Endothelial cell of umbilical vein (primary cell): ENCODE results near the gene CCDC54. TPM values are rescaled to one million over a fixed set of nuclear protein-coding genes. Genes with fewer than 3 reads are reported as not detected.

Experiments
- BruUV-seq: library from RNA; stranded (reverse); fragments of 400-500 nt; replicated peaks from 2 replicates; lab custom pipeline; 2021; lab: Mats Ljungman, UMichigan
- CTCF ChIA-PET: fragments of 300-600, 350-600 bp; sonication (Branson Sonifier 250); formaldehyde crosslinking; loops from one replicate; lab custom pipeline; 2021; ENCODE audit warnings: antibody characterized with exemption, inconsistent platforms; lab: Charles Lee
- POLR2A ChIA-PET: fragments of 300-600, 350-600 bp; sonication (Branson Sonifier 250); formaldehyde crosslinking; loops from one replicate; lab custom pipeline; 2021; ENCODE audit warnings: antibody characterized with exemption, inconsistent platforms; lab: Charles Lee
- DNase-seq: peaks from one replicate; pipeline ENCODE4 v3.0.0-alpha.2; 2011; ENCODE audit warnings: low read depth, low spot score
- FAIRE-seq: peaks from 2 replicates; lab custom pipeline; 2011; peaks lifted over from hg19 to GRCh38; lab: Jason Lieb, UNC
- H2AFZ ChIP-seq: 2 replicates; pipeline ENCODE4 v1.6.0; 2012; ENCODE audit warnings: low read depth, low read length, control low read depth, inconsistent platforms
- H3K27ac ChIP-seq: 2 replicates; pipeline ENCODE4 v1.5.1; 2011; ENCODE audit warnings: low read depth, mild to moderate bottlenecking, control low read depth, low read length, moderate library complexity; ENCODE audit not compliant: insufficient read depth
- H3K27me3 ChIP-seq, 2 experiments: 2 replicates each; pipeline versions ENCODE4 v1.6.0 to v1.6.1; 2011; ENCODE audit warnings: low read length in 2 of 2, mixed read lengths in 1 of 2; ENCODE audit not compliant: control insufficient read depth in 2 of 2, insufficient read depth in 2 of 2
- H3K36me3 ChIP-seq, 2 experiments: 2 replicates in 1 of 2; 3 replicates in 1 of 2; pipeline ENCODE4 v1.5.1; 2011; ENCODE audit warnings: low read length in 2 of 2, mild to moderate bottlenecking in 1 of 2, moderate library complexity in 1 of 2; ENCODE audit not compliant: control insufficient read depth in 2 of 2, insufficient read depth in 2 of 2; ENCODE audit errors: extremely low read depth in 1 of 2
- H3K4me1 ChIP-seq: 3 replicates; pipeline ENCODE4 v1.5.1; 2011; ENCODE audit warnings: mild to moderate bottlenecking, low read length; ENCODE audit not compliant: control insufficient read depth, insufficient read depth; ENCODE audit errors: extremely low read depth
- H3K4me2 ChIP-seq: 2 replicates; pipeline ENCODE4 v1.6.1; 2011; ENCODE audit warnings: low read length, control low read depth, mixed read lengths; ENCODE audit not compliant: insufficient read depth
- H3K4me3 ChIP-seq, 3 experiments: fragments of 200-600 bp in 1 of 3; sonication (generic), shearing (Covaris generic) in 1 of 3; replicated peaks in 1 of 3; 2 replicates each; pipeline ENCODE4 v1.5.1; 2011 to 2016; ENCODE audit warnings: control low read depth in 3 of 3, low read length in 3 of 3, mild to moderate bottlenecking in 2 of 3, inconsistent platforms in 1 of 3, low read depth in 1 of 3, moderate library complexity in 1 of 3; ENCODE audit not compliant: insufficient read depth in 1 of 3
- H3K79me2 ChIP-seq: 2 replicates; pipeline ENCODE4 v1.6.0; 2012; ENCODE audit warnings: low read length, inconsistent platforms; ENCODE audit not compliant: control insufficient read depth, insufficient read depth
- H3K9ac ChIP-seq: replicated peaks from 2 replicates; pipeline ENCODE3; 2011; ENCODE audit warnings: low read length, control low read depth; ENCODE audit not compliant: insufficient read depth; ENCODE audit errors: extremely low read depth
- H3K9me1 ChIP-seq: replicated peaks from 3 replicates; pipeline ENCODE4 v1.6.0; 2011; ENCODE audit warnings: mild to moderate bottlenecking, low read length; ENCODE audit not compliant: control insufficient read depth, insufficient read depth; ENCODE audit errors: extremely low read depth
- H3K9me3 ChIP-seq: replicated peaks from 2 replicates; pipeline ENCODE4 v1.5.1; 2012; ENCODE audit warnings: low read length, inconsistent platforms; ENCODE audit not compliant: control insufficient read depth, insufficient read depth
- H4K20me1 ChIP-seq: replicated peaks from 2 replicates; pipeline ENCODE3; 2011; ENCODE audit warnings: mild to moderate bottlenecking, low read length; ENCODE audit not compliant: control insufficient read depth, insufficient read depth; ENCODE audit errors: extremely low read depth
- EZH2 ChIP-seq: IDR thresholded peaks from 2 replicates; pipeline ENCODE4 v1.6.1; 2012; ENCODE audit warnings: borderline replicate concordance, low read depth, mild to moderate bottlenecking, moderate library complexity, low read length, inconsistent platforms; ENCODE audit not compliant: severe bottlenecking
- FOS ChIP-seq: IDR thresholded peaks from 2 replicates; pipeline ENCODE4 v1.6.1; 2011; ENCODE audit warnings: mild to moderate bottlenecking, low read length, moderate library complexity, borderline replicate concordance; ENCODE audit not compliant: insufficient read depth
- GATA2 ChIP-seq: IDR thresholded peaks from 2 replicates; pipeline ENCODE4 v1.7.0; 2011; ENCODE audit warnings: low read depth, mild to moderate bottlenecking, moderate library complexity, mixed read lengths, low read length; ENCODE audit not compliant: insufficient read length, insufficient read depth
- JUN ChIP-seq: IDR thresholded peaks from 2 replicates; pipeline ENCODE4 v1.6.1; 2011; ENCODE audit warnings: borderline replicate concordance, low read depth; ENCODE audit not compliant: insufficient read length, insufficient read depth
- MYC ChIP-seq: IDR thresholded peaks from one replicate; pipeline ENCODE4 v1.6.1; 2011; ENCODE audit warnings: mild to moderate bottlenecking, low read depth, low read length
- POLR2A ChIP-seq: IDR thresholded peaks from 2 replicates; pipeline ENCODE4 v1.6.1; 2012; ENCODE audit warnings: low read depth, mild to moderate bottlenecking, control low read depth, low read length
- POLR2AphosphoS5 ChIP-seq: IDR thresholded peaks from 2 replicates; pipeline ENCODE4 v1.6.1; 2012; ENCODE audit warnings: low read depth, mild to moderate bottlenecking, control low read depth, low read length, moderate library complexity; ENCODE audit not compliant: insufficient read depth
- dilution Hi-C: fragments of 300-500 bp; cut with MboI; formaldehyde crosslinking; loops from one replicate; pipeline ENCODE4 v1.15.0; 2019; ENCODE audit warnings: low sequenced_read_pairs; ENCODE audit not compliant: extremely low pct_ligation_motif_present
- intact Hi-C: fragments of 100-400 bp; cut with micrococcal nuclease; formaldehyde crosslinking; loops from one replicate; pipeline ENCODE4 v1.10.0; 2022
- polyA plus RNA-seq, 4 experiments: library from polyadenylated mRNA; depleted of rRNA in 3 of 4; stranded (reverse) in 3 of 4; unstranded in 1 of 4; fragments of >200 nt; gene quantifications; 2 replicates each; pipeline versions ENCODE4 v1.2.1 to v1.2.3, GENCODE V29; 2011 to 2012; ENCODE audit warnings: missing spikeins in 1 of 4
- total RNA-seq: library from RNA; stranded (reverse); gene quantifications from 2 replicates; pipeline ENCODE4 v1.2.3, GENCODE V29; 2021
- TF ChIP-seq, protein P1 (sequence below), 2 donors: IDR thresholded peaks; 1 replicate in 1 of 2; 2 replicates in 1 of 2; pipeline ENCODE4 v1.5.1; 2011; ENCODE audit warnings: low read length in 2 of 2, mild to moderate bottlenecking in 2 of 2, moderate library complexity in 2 of 2, control low read depth in 1 of 2, inconsistent platforms in 1 of 2, low read depth in 1 of 2; ENCODE audit not compliant: insufficient read depth in 1 of 2; ENCODE audit errors: extremely low read depth in 1 of 2
- TF ChIP-seq, protein P2 (sequence below): IDR thresholded peaks from 2 replicates; pipeline ENCODE4 v1.6.1; 2011; ENCODE audit not compliant: insufficient read depth, insufficient read length

CCDC54 gene
- total and polyA plus RNA-seq, 2 donors (not counting 3 experiments of a cell fraction or from before 2014, with no cell fraction given): not detected

DNA sequence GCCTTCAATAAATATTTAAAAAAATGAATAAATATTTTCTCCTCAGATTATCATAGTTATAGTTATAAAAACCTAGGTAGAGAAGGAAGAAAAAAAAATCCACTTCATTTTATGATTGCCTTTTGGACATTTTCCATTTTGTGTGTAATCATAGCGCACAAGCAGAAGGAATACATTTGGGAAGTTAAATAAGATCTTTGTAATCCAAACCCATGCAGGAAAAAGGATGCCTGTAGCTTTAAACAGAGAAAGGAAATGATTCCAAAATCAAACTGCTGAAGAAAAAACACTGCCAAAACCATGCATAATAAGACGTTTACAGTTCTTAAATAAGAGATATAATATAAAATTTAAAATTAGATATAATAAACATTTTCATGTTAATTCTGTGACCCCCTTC lies 7.4 kb upstream of the CCDC54 start:
- no peaks in the 10 kb centered on the region for H3K9me3 ChIP-seq
- TF ChIP-seq EZH2 (no peak), POLR2AphosphoS5 (no peak), FOS (no peak), POLR2A (no peak), MYC (no peak), JUN (no peak), GATA2 (no peak)
- TF ChIP-seq, protein P1, sequence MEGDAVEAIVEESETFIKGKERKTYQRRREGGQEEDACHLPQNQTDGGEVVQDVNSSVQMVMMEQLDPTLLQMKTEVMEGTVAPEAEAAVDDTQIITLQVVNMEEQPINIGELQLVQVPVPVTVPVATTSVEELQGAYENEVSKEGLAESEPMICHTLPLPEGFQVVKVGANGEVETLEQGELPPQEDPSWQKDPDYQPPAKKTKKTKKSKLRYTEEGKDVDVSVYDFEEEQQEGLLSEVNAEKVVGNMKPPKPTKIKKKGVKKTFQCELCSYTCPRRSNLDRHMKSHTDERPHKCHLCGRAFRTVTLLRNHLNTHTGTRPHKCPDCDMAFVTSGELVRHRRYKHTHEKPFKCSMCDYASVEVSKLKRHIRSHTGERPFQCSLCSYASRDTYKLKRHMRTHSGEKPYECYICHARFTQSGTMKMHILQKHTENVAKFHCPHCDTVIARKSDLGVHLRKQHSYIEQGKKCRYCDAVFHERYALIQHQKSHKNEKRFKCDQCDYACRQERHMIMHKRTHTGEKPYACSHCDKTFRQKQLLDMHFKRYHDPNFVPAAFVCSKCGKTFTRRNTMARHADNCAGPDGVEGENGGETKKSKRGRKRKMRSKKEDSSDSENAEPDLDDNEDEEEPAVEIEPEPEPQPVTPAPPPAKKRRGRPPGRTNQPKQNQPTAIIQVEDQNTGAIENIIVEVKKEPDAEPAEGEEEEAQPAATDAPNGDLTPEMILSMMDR (IDR thresholded peaks at IDR 0.05; ENCODE audit: extremely low read depth in 1 of 2, insufficient read depth in 1 of 2, low read depth in 1 of 2, low read length in 2 of 2): no peak
- TF ChIP-seq, protein P2, sequence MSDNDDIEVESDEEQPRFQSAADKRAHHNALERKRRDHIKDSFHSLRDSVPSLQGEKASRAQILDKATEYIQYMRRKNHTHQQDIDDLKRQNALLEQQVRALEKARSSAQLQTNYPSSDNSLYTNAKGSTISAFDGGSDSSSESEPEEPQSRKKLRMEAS: no peak
- POLR2A ChIA-PET: no interaction called here
- H3K79me2 ChIP-seq: no peaks in the 10 kb centered on the region
- DNase-seq (no peak), FAIRE-seq (no peak)
- no peaks in the 10 kb centered on the region for H4K20me1 ChIP-seq
- no peak overlapping the region for H3K4me2 ChIP-seq
- H3K4me3 ChIP-seq: no peak overlapping the region
- no peak overlapping the region for H2AFZ ChIP-seq
- no peaks in the 10 kb centered on the region for H3K36me3 ChIP-seq
- no peak overlapping the region for H3K27ac ChIP-seq
- no peaks in the 10 kb centered on the region for H3K27me3 ChIP-seq
- intact Hi-C loops: no loop called here
- H3K9me1 ChIP-seq: no peaks in the 10 kb centered on the region
- no TSS peak for BruUV-seq
- CTCF ChIA-PET: interaction anchor here (0.8 to 1.0 kb wide), 3 partner anchors 27 to 60 kb away, joined by 3 to 4 read pairs (median 3); no protein-coding TSS in a partner anchor
- peaks cover 6% of the 10 kb centered on the region for H3K4me1 ChIP-seq
- dilution Hi-C loops: no loop called here
- H3K9ac ChIP-seq: no peak overlapping the region
